GM12864 (cell line): ENCODE measurements around the gene PACC1.
"Not testable (repeated sequence)": the region's sequence is repeated elsewhere in the genome, so short reads cannot be mapped to it uniquely, and the experiment has no call there.

Experiments
- DNase-seq: peaks from one replicate; pipeline ENCODE4 v3.0.0-alpha.2; 2011; ENCODE audit warnings: low read depth
- H3K4me3 ChIP-seq: 2 replicates; pipeline ENCODE4 v1.5.1; 2011; ENCODE audit warnings: mild to moderate bottlenecking, low read depth, low read length, control low read depth
- CTCF ChIP-seq: IDR thresholded peaks from 2 replicates; pipeline ENCODE4 v1.5.1; 2011; ENCODE audit warnings: low read depth, mild to moderate bottlenecking, moderate library complexity, low read length, control low read depth, inconsistent platforms; ENCODE audit errors: missing control alignments

The PACC1 gene

GRCh38 chr1:212329105-212329504 lies 85.6 kb downstream of the PACC1 start:
- H3K4me3 ChIP-seq, result no peak overlapping the region
- TF ChIP-seq CTCF, result no peak
- no peak for DNase-seq

- H3K4me3 ChIP-seq, result no peak overlapping the region
- DNase-seq, result no peak
- TF ChIP-seq CTCF, result no peak
These were observed 86.4 kb downstream of the PACC1 start for GRCh38 chr1:212328248-212328647.

- H3K4me3 ChIP-seq, result no peak overlapping the region
- no peak for TF ChIP-seq CTCF
- DNase-seq, result no peak
These were observed 88.1 kb downstream of the PACC1 start for GRCh38 chr1:212326541-212326940.

GRCh38 chr1:212323066-212323465 lies 91.6 kb downstream of the PACC1 start:
- no peak for DNase-seq
- TF ChIP-seq CTCF, result no peak

GRCh38 chr1:212321031-212321430 lies 93.7 kb downstream of the PACC1 start:
- not testable (repeated sequence) for DNase-seq, H3K4me3 ChIP-seq

More at GRCh38 chr1:212323066-212323465, 91.6 kb downstream of the PACC1 start:
- H3K4me3 ChIP-seq, result no peak overlapping the region

GRCh38 chr1:212317916-212318315 lies 96.8 kb downstream of the PACC1 start:
- DNase-seq, result no peak
- TF ChIP-seq CTCF, result no peak
- no peak overlapping the region for H3K4me3 ChIP-seq

- no peak overlapping the region for H3K4me3 ChIP-seq
- no peak for DNase-seq
- no peak for TF ChIP-seq CTCF
These were observed 98.8 kb downstream of the PACC1 start for GRCh38 chr1:212315907-212316306.

GRCh38 chr1:212315184-212315583 lies 99.5 kb downstream of the PACC1 start:
- no peak for TF ChIP-seq CTCF
- no peak for DNase-seq

More at GRCh38 chr1:212315184-212315583, 99.5 kb downstream of the PACC1 start:
- no peak overlapping the region for H3K4me3 ChIP-seq
